Activated CD8-positive, alpha-beta T cell treated with anti-CD3 and anti-CD28 coated beads for 36 hours (primary cell): ENCODE measurements around the gene FAM3B. TPM values are rescaled to one million over a fixed set of nuclear protein-coding genes. Genes with fewer than 3 reads are reported as not detected.
"Not testable (repeated sequence)": the region's sequence is repeated elsewhere in the genome, so short reads cannot be mapped to it uniquely, and the experiment has no call there.

Source experiments
- ATAC-seq: fragments of 200-7000 bp; cut with Tn5 transposase; one replicate; pipeline ENCODE4 v1.10.0; 2021; ENCODE audit warnings: mild to moderate bottlenecking, moderate library complexity
- CTCF ChIA-PET: fragments of 350-600 bp; sonication (Branson Sonifier 250); formaldehyde crosslinking; loops from one replicate; lab custom pipeline; 2021; ENCODE audit warnings: antibody characterized with exemption; lab: Charles Lee
- POLR2A ChIA-PET: fragments of 350-600 bp; sonication (Branson Sonifier 250); formaldehyde crosslinking; loops from one replicate; lab custom pipeline; 2021; ENCODE audit warnings: antibody characterized with exemption; lab: Charles Lee
- DNase-seq: peaks from one replicate; pipeline ENCODE4 v3.0.0-alpha.2; 2020
- H3K27ac Mint-ChIP-seq: one replicate; pipeline ENCODE4 v1.8.0; 2021; ENCODE audit warnings: mild to moderate bottlenecking, mixed read lengths
- H3K27me3 Mint-ChIP-seq: one replicate; pipeline ENCODE4 v1.8.0; 2021; ENCODE audit warnings: mixed read lengths
- H3K36me3 Mint-ChIP-seq: one replicate; pipeline ENCODE4 v1.8.0; 2021; ENCODE audit warnings: low read depth, mixed read lengths
- H3K4me1 Mint-ChIP-seq: one replicate; pipeline ENCODE4 v1.8.0; 2021; ENCODE audit warnings: low read depth, mixed read lengths
- H3K4me3 Mint-ChIP-seq: one replicate; pipeline ENCODE4 v1.8.0; 2021; ENCODE audit warnings: mild to moderate bottlenecking, moderate library complexity, mixed read lengths
- H3K9me3 Mint-ChIP-seq: one replicate; pipeline ENCODE4 v1.8.0; 2021; ENCODE audit warnings: mixed read lengths
- intact Hi-C: fragments of 100-400 bp; cut with micrococcal nuclease; formaldehyde crosslinking; loops from one replicate; pipeline ENCODE4 v1.10.0; 2022
- total RNA-seq, 2 experiments: library from RNA; stranded (reverse); gene quantifications; one replicate each; pipeline ENCODE4 v1.2.3, GENCODE V29; 2021
- TF ChIP-seq, protein P1 (sequence below): fragments of 200-600 bp; IDR thresholded peaks from one replicate; pipeline ENCODE4 v1.8.0; 2022; ENCODE audit warnings: antibody characterized with exemption, mild to moderate bottlenecking

Gene FAM3B
- total RNA-seq, 2 experiments from 2014 or later = not detected

DNA sequence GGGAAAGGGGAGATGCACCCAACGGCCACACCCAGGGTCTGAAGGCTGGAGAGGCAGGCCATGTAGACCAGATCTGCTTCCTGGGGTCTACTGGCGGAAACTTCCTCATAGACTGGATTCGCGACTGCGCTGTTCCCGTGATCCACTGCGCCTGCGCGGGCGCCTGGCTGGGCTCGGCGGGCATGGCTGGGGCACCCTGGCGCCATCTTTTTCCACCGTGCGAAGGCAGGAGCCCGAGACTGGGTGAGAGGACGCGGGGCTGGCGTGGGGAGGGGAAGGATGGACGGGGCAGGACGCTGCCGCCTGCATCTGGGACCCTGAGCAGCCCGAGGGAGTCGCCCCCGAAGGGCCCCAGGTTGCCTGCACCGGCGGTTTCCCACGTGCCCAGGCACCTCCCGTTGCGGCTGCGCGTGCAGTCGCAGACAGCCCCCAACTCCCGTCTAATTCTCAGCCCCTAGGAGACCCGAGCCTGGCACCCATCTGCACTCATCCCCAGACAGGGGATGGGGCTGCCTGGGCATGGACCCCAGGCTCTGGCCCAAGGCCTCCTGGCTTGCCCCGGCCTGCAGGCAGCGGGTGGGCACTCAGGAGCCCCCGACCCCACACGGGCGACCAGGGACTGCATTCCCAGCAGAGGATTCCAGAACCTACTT lies 12.4 kb upstream of the FAM3B start:
- intact Hi-C loops = no loop called here
- H3K9me3 Mint-ChIP-seq = peaks cover 4% of the 10 kb centered on the region
- TF ChIP-seq, protein P1, sequence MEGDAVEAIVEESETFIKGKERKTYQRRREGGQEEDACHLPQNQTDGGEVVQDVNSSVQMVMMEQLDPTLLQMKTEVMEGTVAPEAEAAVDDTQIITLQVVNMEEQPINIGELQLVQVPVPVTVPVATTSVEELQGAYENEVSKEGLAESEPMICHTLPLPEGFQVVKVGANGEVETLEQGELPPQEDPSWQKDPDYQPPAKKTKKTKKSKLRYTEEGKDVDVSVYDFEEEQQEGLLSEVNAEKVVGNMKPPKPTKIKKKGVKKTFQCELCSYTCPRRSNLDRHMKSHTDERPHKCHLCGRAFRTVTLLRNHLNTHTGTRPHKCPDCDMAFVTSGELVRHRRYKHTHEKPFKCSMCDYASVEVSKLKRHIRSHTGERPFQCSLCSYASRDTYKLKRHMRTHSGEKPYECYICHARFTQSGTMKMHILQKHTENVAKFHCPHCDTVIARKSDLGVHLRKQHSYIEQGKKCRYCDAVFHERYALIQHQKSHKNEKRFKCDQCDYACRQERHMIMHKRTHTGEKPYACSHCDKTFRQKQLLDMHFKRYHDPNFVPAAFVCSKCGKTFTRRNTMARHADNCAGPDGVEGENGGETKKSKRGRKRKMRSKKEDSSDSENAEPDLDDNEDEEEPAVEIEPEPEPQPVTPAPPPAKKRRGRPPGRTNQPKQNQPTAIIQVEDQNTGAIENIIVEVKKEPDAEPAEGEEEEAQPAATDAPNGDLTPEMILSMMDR = no peak
- peaks cover 2% of the 10 kb centered on the region for H3K36me3 Mint-ChIP-seq
- H3K4me3 Mint-ChIP-seq = no peak overlapping the region
- POLR2A ChIA-PET = no interaction called here
- H3K4me1 Mint-ChIP-seq = no peaks in the 10 kb centered on the region
- CTCF ChIA-PET = no interaction called here
- DNase-seq (no peak), ATAC-seq (no peak)
- H3K27ac Mint-ChIP-seq = no peak overlapping the region
- H3K27me3 Mint-ChIP-seq = no peaks in the 10 kb centered on the region

GRCh38 chr21:41307219-41307618 lies 9.4 kb upstream of the FAM3B start:
- H3K36me3 Mint-ChIP-seq = peaks cover 2% of the 10 kb centered on the region
- ChIA-PET POLR2A (no interaction called here), CTCF (interaction anchor here (0.7 kb wide), 1 partner anchor 24 kb away, joined by 3 read pairs; no protein-coding TSS in a partner anchor)
- no peak for ATAC-seq
- H3K9me3 Mint-ChIP-seq = peaks cover 4% of the 10 kb centered on the region
- peaks cover 5% of the 10 kb centered on the region for H3K27me3 Mint-ChIP-seq
- no peaks in the 10 kb centered on the region for H3K4me1 Mint-ChIP-seq
- H3K4me3 Mint-ChIP-seq = no peak overlapping the region
- no peak overlapping the region for H3K27ac Mint-ChIP-seq
- intact Hi-C loops = no loop called here
- DNase-seq = no peak
- TF ChIP-seq, protein P1 = no peak

DNA sequence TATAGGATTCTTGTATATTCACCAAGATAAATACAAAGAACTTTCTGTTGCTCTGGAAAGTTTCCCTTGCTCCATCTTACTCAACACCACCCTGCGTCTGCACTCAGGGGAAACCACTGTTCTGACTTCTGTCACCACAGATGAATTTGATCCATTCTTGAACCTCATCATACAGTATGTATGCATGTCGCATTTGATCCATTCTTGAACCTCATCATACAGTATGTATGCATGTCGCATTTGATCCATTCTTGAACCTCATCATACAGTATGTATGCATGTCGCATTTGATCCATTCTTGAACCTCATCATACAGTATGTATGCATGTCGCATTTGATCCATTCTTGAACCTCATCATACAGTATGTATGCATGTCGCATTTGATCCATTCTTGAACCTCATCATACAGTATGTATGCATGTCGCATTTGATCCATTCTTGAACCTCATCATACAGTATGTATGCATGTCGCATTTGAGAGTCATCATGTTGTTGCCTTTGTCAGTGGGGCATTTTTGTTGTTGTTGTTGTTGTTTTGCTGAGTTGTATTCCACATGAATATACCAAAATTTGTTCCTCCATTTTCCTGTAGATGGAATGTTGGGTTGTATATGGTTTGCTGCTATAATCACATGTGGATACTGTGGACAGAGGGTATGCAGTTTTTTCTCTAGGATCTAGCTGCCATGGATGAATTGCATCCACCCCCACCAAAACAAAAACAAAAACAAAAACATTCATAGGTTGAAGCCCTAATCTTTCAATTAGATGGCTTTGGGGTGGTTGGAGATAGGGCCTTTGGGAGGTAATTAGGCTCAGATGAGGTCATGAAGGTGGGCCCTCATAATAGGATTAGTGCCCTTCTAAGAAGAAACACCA lies 3.1 kb upstream of the FAM3B start:
- ATAC-seq, CTCF ChIA-PET, POLR2A ChIA-PET, H3K36me3 Mint-ChIP-seq, H3K9me3 Mint-ChIP-seq, intact Hi-C loops, H3K4me3 Mint-ChIP-seq, H3K27ac Mint-ChIP-seq, DNase-seq, H3K4me1 Mint-ChIP-seq: not testable (repeated sequence)
- peaks cover 30% of the 10 kb centered on the region for H3K27me3 Mint-ChIP-seq

DNA sequence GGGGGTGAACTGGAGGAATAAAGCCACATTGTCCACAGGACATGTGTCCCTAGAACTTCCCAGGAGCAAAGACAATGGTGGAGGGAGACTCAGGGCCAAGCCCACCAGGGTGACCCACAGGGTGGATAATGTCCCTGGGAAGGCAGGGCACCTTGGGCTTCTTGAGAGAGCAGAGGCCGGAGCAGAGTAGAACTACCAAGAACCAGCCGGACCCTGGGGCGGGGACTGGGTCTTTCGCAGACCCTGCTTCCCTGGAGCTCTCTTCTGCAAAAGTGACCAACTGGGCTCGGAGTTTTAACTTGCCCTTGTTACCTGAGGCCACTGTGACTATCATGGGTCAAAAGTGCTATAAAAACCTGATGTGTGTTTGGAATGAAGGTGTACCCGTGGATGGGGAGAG lies 875 bp upstream of the FAM3B start:
- Mint-ChIP-seq H3K36me3 (no peaks in the 10 kb centered on the region), H3K9me3 (no peaks in the 10 kb centered on the region), H3K27ac (no peak overlapping the region), H3K27me3 (peaks cover 29% of the 10 kb centered on the region), H3K4me1 (peaks cover 3% of the 10 kb centered on the region), H3K4me3 (no peak overlapping the region)
- no peak for ATAC-seq
- TF ChIP-seq, protein P1 = no peak
- intact Hi-C loops = no loop called here
- ChIA-PET POLR2A (no interaction called here), CTCF (no interaction called here)
- DNase-seq = no peak

DNA sequence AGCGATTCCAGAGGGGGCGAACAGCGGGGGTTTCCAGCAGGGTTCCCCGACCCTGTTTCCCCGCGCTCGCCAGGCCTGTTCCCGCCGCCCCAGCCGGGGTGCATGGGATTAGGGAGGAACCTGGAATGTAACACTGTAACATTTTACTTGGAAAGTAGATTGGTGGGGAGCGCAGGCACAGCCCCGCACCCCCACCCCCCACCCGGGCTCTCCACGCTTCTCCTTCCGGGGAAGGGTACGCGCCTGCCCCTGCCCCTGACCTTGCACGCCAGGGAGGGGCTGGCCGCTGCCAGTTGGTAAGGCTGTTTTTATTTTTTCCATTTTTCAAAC lies 427 bp downstream of the FAM3B start:
- ATAC-seq (no peak), DNase-seq (no peak)
- H3K36me3 Mint-ChIP-seq = no peaks in the 10 kb centered on the region
- intact Hi-C loops = no loop called here
- H3K4me1 Mint-ChIP-seq = peaks cover 13% of the 10 kb centered on the region
- H3K27me3 Mint-ChIP-seq = peaks cover 26% of the 10 kb centered on the region
- H3K27ac Mint-ChIP-seq = no peak overlapping the region
- POLR2A ChIA-PET = no interaction called here
- no peaks in the 10 kb centered on the region for H3K9me3 Mint-ChIP-seq
- H3K4me3 Mint-ChIP-seq = no peak overlapping the region
- TF ChIP-seq, protein P1 = no peak
- CTCF ChIA-PET = no interaction called here
